ENCODE data around the gene NHERF2. TPM values are rescaled to one million over a fixed set of nuclear protein-coding genes. Genes with fewer than 3 reads are reported as not detected.

The NHERF2 gene
- total and polyA plus RNA-seq, 7 experiments from 2014 or later: 0.33 to 3.8 (median 3.5) TPM

DNA sequence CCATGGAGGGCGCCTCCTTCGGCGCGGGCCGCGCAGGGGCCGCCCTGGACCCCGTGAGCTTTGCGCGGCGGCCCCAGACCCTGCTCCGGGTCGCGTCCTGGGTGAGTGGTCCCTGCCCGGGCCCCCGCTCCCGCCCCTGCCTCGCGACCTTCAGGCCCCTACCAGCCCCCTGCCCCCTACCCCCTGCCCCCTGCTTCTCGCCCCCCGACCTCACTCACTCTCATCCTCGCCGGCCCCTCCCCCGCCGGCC is 36.7 kb upstream of the NHERF2 start:
- H3K36me3 ChIP-seq (ENCODE audit: control insufficient read depth in 2 of 3, insufficient read depth in 3 of 3, low read length in 3 of 3): peaks cover 0 to 15% (median 0%) of the 10 kb centered on the region in 3 experiments

DNA sequence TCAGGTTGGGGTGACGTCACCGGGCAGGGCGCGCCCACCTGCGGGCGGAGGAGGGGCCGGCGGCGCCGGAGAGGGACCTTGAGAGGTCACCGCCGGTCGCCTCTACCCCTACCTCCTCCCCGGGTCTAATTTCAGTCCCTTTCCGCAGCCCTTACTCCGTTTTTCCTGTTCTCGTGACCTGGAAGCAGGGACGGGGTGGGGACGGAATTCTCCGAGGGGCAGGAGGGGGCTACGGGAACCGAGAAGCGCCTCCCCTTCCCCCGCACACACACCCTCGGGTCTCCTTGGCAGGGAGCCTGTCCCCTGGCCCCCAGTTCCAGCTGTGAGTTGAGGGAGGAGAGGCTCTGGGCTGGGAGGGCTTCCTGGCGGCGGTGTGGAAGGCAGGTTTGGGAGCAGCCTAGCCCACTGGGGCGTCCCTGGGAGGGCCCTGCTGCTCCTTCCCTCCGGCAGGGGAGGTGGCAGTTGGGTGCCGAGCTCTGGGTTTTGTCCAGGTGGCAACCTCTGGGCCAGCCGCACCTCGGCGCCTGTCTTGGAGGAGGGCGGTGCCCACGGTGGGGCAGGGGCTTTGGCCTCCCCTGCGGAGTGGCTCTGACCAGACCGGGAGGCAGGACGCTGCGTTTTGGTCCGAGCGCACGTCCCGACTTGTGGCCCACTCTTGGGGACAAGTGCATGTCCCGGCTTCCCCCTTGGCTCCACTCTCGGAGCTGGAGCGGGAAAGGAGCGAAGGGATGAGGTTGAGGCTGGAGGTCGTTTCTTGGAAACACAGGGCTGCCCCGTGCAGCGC is 36.2 kb upstream of the NHERF2 start:
- H3K4me1 Mint-ChIP-seq: peaks cover 5 to 33% (median 22%) of the 10 kb centered on the region in 7 donors
- H3K27me3 Mint-ChIP-seq: peaks cover 8 to 17% (median 12%) of the 10 kb centered on the region in 5 donors
- H3K4me3 Mint-ChIP-seq: peak overlapping the region; percentile 68 to 83 (median 77)
- CTCF ChIA-PET: no interaction called here
- Histone ChIP-seq H3K27ac (ENCODE audit: low read depth, low read length) (no peak overlapping the region), H3K4me1 (ENCODE audit: control insufficient read depth in 2 of 2, insufficient read depth in 2 of 2, low read length in 2 of 2) (peaks cover 15 to 16% of the 10 kb centered on the region in 2 donors), H3K27me3 (ENCODE audit: control insufficient read depth in 2 of 2, insufficient read depth in 2 of 2, low read length in 2 of 2) (peaks cover 0 to 3% of the 10 kb centered on the region in 2 donors), H3K9me3 (ENCODE audit: control insufficient read depth in 2 of 3, low read length in 3 of 3) (no peaks in the 10 kb centered on the region), H3K36me3 (ENCODE audit: control insufficient read depth in 2 of 3, insufficient read depth in 3 of 3, low read length in 3 of 3) (peaks cover 0 to 14% (median 0%) of the 10 kb centered on the region in 3 experiments), H3K4me3 (ENCODE audit: low read length) (peak overlapping the region; percentile 22)
- POLR2A ChIA-PET: interaction anchor here (0.6 to 3.7 kb wide), 12 partner anchors 9 to 1242 kb away, joined by 3 to 39 read pairs (median 4); partner anchors contain the start of genes KCTD5, NDUFB10, NOXO1 and PGP
- no peaks in the 10 kb centered on the region for H3K9me3 Mint-ChIP-seq
- DNase-seq: peak in 1 of 9 donors; percentile 73
- intact Hi-C loops (cut with micrococcal nuclease): loop anchor here (2.0 to 10.0 kb wide), 2 partner anchors 26 to 234 kb away; partner anchors contain the start of genes E4F1 (in 1 of the 2) and RPS2 (in 1 of the 2)
- peaks cover 0 to 8% (median 4%) of the 10 kb centered on the region in 5 donors for H3K36me3 Mint-ChIP-seq
- no peak for ATAC-seq
- H3K27ac Mint-ChIP-seq: peak overlapping the region in 4 of 9 donors; percentile 62 to 82 (median 68)

More for the DNA sequence above, 36.7 kb upstream of the NHERF2 start:
- POLR2A ChIA-PET: interaction anchor here (1.4 to 3.6 kb wide), 4 partner anchors 18 to 693 kb away, joined by 3 to 39 read pairs (median 4); partner anchors contain the start of genes KCTD5, RNF151, RPS2 and TBL3
- Histone ChIP-seq H3K4me1 (ENCODE audit: control insufficient read depth in 2 of 2, insufficient read depth in 2 of 2, low read length in 2 of 2) (peaks cover 15 to 17% of the 10 kb centered on the region in 2 donors), H3K27me3 (ENCODE audit: control insufficient read depth in 2 of 2, insufficient read depth in 2 of 2, low read length in 2 of 2) (peaks cover 0 to 3% of the 10 kb centered on the region in 2 donors), H3K4me3 (ENCODE audit: low read length) (no peak overlapping the region), H3K27ac (ENCODE audit: low read depth, low read length) (no peak overlapping the region), H3K9me3 (ENCODE audit: control insufficient read depth in 2 of 3, low read length in 3 of 3) (no peaks in the 10 kb centered on the region)
- CTCF ChIA-PET: no interaction called here
- peak overlapping the region in 2 of 10 donors; percentile 2 to 75 for H3K4me3 Mint-ChIP-seq
- H3K27ac Mint-ChIP-seq: no peak overlapping the region
- peaks cover 0 to 8% (median 4%) of the 10 kb centered on the region in 5 donors for H3K36me3 Mint-ChIP-seq
- H3K4me1 Mint-ChIP-seq: peaks cover 5 to 37% (median 25%) of the 10 kb centered on the region in 7 donors
- no peaks in the 10 kb centered on the region for H3K9me3 Mint-ChIP-seq
- intact Hi-C loops (cut with micrococcal nuclease): loop anchor here (2.0 to 10.0 kb wide), 2 partner anchors 25 to 235 kb away; partner anchors contain the start of genes E4F1 (in 1 of the 2) and RPS2 (in 1 of the 2)
- no peak for DNase-seq
- H3K27me3 Mint-ChIP-seq: peaks cover 8 to 17% (median 12%) of the 10 kb centered on the region in 5 donors
- no peak for ATAC-seq

DNA sequence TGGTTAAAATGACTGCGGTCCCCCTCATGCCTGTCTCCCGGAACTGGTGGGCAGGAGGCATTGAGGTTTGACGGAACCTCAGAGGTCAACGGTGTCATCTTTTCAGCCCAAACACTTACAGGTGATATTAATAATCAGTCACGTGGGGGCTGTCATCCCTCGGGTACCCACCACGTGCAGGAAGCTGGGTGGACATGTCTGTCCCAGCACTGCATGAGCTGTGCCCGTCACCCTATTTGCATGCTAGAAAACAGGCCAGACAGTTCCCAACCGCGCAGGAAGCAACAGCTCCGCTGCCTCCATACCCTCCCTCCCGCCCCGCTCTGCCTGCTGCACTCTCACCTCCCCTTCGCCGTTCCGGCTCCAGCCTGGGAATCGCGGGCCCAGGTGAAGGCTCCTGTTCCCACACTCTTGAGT is 35.6 kb upstream of the NHERF2 start:
- Mint-ChIP-seq H3K27ac (peak overlapping the region in 6 of 9 donors; percentile 59 to 82 (median 68)), H3K9me3 (no peaks in the 10 kb centered on the region), H3K4me1 (peaks cover 5 to 33% (median 22%) of the 10 kb centered on the region in 7 donors), H3K36me3 (peaks cover 0 to 8% (median 4%) of the 10 kb centered on the region in 5 donors), H3K4me3 (peak overlapping the region; percentile 68 to 83 (median 77)), H3K27me3 (peaks cover 8 to 17% (median 12%) of the 10 kb centered on the region in 5 donors)
- H3K4me3 ChIP-seq (ENCODE audit: low read length): peak overlapping the region; percentile 39
- no peak overlapping the region for H3K27ac ChIP-seq (ENCODE audit: low read depth, low read length)
- DNase-seq: peak in 4 of 9 donors; percentile 36 to 55 (median 42)
- ChIA-PET POLR2A (interaction anchor here (0.6 to 3.7 kb wide), 14 partner anchors 9 to 1242 kb away, joined by 3 to 39 read pairs (median 4); partner anchors contain the start of genes KCTD5, NDUFB10, NOXO1 and PGP), CTCF (no interaction called here)
- peaks cover 0 to 8% (median 0%) of the 10 kb centered on the region in 3 experiments for H3K36me3 ChIP-seq (ENCODE audit: control insufficient read depth in 2 of 3, insufficient read depth in 3 of 3, low read length in 3 of 3)
- peak; percentile 16 for ATAC-seq
- peaks cover 0 to 3% of the 10 kb centered on the region in 2 donors for H3K27me3 ChIP-seq (ENCODE audit: control insufficient read depth in 2 of 2, insufficient read depth in 2 of 2, low read length in 2 of 2)
- intact Hi-C loops (cut with micrococcal nuclease): loop anchor here (2.0 to 10.0 kb wide), 2 partner anchors 26 to 234 kb away; partner anchors contain the start of genes E4F1 (in 1 of the 2) and RPS2 (in 1 of the 2)
- H3K4me1 ChIP-seq (ENCODE audit: control insufficient read depth in 2 of 2, insufficient read depth in 2 of 2, low read length in 2 of 2): peaks cover 15 to 16% of the 10 kb centered on the region in 2 donors
- no peaks in the 10 kb centered on the region for H3K9me3 ChIP-seq (ENCODE audit: control insufficient read depth in 2 of 3, low read length in 3 of 3)

- Mint-ChIP-seq H3K27ac (peak overlapping the region in 6 of 9 donors; percentile 62 to 82 (median 72)), H3K9me3 (no peaks in the 10 kb centered on the region), H3K27me3 (peaks cover 8 to 14% (median 12%) of the 10 kb centered on the region in 5 donors), H3K4me1 (peaks cover 5 to 33% (median 22%) of the 10 kb centered on the region in 7 donors), H3K36me3 (peaks cover 0 to 5% (median 2%) of the 10 kb centered on the region in 5 donors), H3K4me3 (peak overlapping the region; percentile 68 to 83 (median 77))
- intact Hi-C loops (cut with micrococcal nuclease): loop anchor here (2.0 to 10.0 kb wide), 2 partner anchors 27 to 233 kb away; partner anchors contain the start of genes E4F1 (in 1 of the 2) and RPS2 (in 1 of the 2)
- POLR2A ChIA-PET: interaction anchor here (1.0 to 3.7 kb wide), 11 partner anchors 9 to 691 kb away, joined by 3 to 39 read pairs (median 4); partner anchors contain the start of genes KCTD5, NDUFB10, NOXO1 and RNF151
- H3K4me1 ChIP-seq (ENCODE audit: control insufficient read depth in 2 of 2, insufficient read depth in 2 of 2, low read length in 2 of 2): peaks cover 15 to 16% of the 10 kb centered on the region in 2 donors
- CTCF ChIA-PET: no interaction called here
- DNase-seq (no peak), ATAC-seq (no peak)
- H3K9me3 ChIP-seq (ENCODE audit: control insufficient read depth in 2 of 3, low read length in 3 of 3): no peaks in the 10 kb centered on the region
- peaks cover 0 to 4% (median 0%) of the 10 kb centered on the region in 3 experiments for H3K36me3 ChIP-seq (ENCODE audit: control insufficient read depth in 2 of 3, insufficient read depth in 3 of 3, low read length in 3 of 3)
- peak overlapping the region; percentile 54 for H3K27ac ChIP-seq (ENCODE audit: low read depth, low read length)
- peak overlapping the region; percentile 39 for H3K4me3 ChIP-seq (ENCODE audit: low read length)
- H3K27me3 ChIP-seq (ENCODE audit: control insufficient read depth in 2 of 2, insufficient read depth in 2 of 2, low read length in 2 of 2): peaks cover 0 to 3% of the 10 kb centered on the region in 2 donors
Observed at GRCh38 chr16:1991588-1991947, 35.1 kb upstream of the NHERF2 start.

DNA sequence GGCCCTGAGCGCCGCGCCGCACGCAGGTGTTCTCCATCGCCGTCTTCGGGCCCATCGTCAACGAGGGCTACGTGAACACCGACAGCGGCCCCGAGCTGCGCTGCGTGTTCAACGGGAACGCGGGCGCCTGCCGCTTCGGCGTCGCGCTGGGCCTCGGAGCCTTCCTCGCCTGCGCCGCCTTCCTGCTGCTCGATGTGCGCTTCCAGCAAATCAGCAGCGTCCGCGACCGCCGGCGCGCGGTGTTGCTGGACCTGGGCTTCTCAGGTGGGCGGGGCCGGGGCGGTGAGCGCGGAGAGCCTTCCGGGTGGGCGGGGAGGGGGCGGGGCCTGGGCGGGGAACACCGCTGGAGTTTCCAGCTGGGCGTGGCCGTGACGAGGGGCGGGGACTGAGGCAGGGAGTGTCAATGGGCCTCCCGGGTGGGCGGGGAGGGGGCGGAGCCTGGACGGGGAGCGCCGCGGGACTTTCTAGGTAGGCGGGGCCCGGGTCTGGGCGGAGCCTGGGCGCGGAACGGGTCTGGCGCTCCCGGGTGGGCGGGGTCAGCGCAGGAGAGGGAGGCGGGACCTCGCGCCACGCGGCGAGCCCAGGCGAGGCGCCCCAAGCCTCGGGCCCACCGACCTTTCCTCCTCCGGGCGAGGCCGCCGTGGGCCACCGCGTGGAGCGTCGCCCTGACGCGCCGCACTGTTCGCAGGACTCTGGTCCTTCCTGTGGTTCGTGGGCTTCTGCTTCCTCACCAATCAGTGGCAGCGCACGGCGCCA is 34.6 kb upstream of the NHERF2 start:
- CTCF ChIA-PET: interaction anchor here (1.0 kb wide), 1 partner anchor 163 kb away, joined by 3 read pairs; the partner anchor contains the start of gene TRAF7

More for the DNA sequence above, 34.6 kb upstream of the NHERF2 start:
- peaks cover 15 to 16% of the 10 kb centered on the region in 2 donors for H3K4me1 ChIP-seq (ENCODE audit: control insufficient read depth in 2 of 2, insufficient read depth in 2 of 2, low read length in 2 of 2)
- Mint-ChIP-seq H3K27me3 (peaks cover 8 to 14% (median 10%) of the 10 kb centered on the region in 5 donors), H3K4me3 (peak overlapping the region in 9 of 10 donors; percentile 45 to 82 (median 75)), H3K27ac (peak overlapping the region in 7 of 9 donors; percentile 22 to 82 (median 62)), H3K4me1 (peaks cover 5 to 33% (median 22%) of the 10 kb centered on the region in 7 donors), H3K36me3 (peaks cover 0 to 5% (median under 1%) of the 10 kb centered on the region in 5 donors), H3K9me3 (no peaks in the 10 kb centered on the region)
- ATAC-seq (peak; percentile 95), DNase-seq (peak; percentile 85 to 98 (median 92))
- H3K27me3 ChIP-seq (ENCODE audit: control insufficient read depth in 2 of 2, insufficient read depth in 2 of 2, low read length in 2 of 2): peaks cover 0 to 3% of the 10 kb centered on the region in 2 donors
- H3K4me3 ChIP-seq (ENCODE audit: low read length): peak overlapping the region; percentile 39
- intact Hi-C loops (cut with micrococcal nuclease): loop anchor here (1.0 to 10.0 kb wide), 8 partner anchors 8 to 233 kb away; partner anchors contain the start of genes GFER (in 2 of the 2), MSRB1 (in 2 of the 2), ZNF598 (in 2 of the 2) and E4F1 (in 1 of the 2)
- peak overlapping the region; percentile 54 for H3K27ac ChIP-seq (ENCODE audit: low read depth, low read length)
- POLR2A ChIA-PET: interaction anchor here (0.7 to 3.7 kb wide), 10 partner anchors 8 to 164 kb away, joined by 3 to 39 read pairs (median 5); partner anchors contain the start of genes GFER, NDUFB10, NOXO1 and RNF151
- no peaks in the 10 kb centered on the region for H3K9me3 ChIP-seq (ENCODE audit: control insufficient read depth in 2 of 3, low read length in 3 of 3)
- peaks cover 0 to 6% (median 0%) of the 10 kb centered on the region in 3 experiments for H3K36me3 ChIP-seq (ENCODE audit: control insufficient read depth in 2 of 3, insufficient read depth in 3 of 3, low read length in 3 of 3)
